Eye (tissue), 1 donor: Measurements from ENCODE around the gene DHRSX.
"Not testable (repeated sequence)": the region's sequence is repeated elsewhere in the genome, so short reads cannot be mapped to it uniquely, and the experiment has no call there.

Experiments used
- DNase-seq: peaks from one replicate; pipeline ENCODE4 v3.0.0-alpha.2; 2015

Gene DHRSX

DNA sequence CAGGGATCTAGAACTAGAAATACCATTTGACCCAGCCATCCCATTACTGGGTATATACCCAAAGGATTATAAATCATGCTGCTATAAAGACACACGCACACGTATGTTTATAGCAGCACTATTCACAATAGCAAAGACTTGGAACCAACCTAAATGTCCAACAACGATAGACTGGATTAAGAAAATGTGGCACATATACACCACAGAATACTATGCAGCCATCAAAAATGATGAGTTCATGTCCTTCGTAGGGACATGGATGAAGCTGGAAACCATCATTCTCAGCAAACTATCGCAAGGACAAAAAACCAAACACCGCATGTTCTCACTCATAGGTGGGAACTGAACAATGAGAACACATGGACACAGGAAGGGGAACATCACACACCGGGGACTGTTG is 81.4 kb downstream of the DHRSX start:
- DNase-seq = not testable (repeated sequence)

DNA sequence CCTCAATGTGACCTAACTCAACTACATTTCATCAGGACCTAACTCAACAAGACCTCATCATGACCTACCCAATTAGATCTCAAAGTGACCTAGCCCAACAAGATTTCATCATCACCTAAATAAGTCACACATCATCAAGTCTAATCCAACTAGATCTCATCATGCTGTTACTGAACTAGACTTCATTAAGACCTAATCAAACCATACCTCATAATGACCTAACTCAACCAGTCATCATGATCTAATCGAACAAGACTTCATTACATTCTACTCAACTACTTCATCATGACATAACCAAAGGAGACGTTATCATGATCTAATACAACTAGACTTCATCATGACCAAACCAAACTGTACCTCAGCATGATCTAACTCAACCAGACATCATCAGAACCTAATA is 82.8 kb downstream of the DHRSX start:
- DNase-seq = no peak

DNA sequence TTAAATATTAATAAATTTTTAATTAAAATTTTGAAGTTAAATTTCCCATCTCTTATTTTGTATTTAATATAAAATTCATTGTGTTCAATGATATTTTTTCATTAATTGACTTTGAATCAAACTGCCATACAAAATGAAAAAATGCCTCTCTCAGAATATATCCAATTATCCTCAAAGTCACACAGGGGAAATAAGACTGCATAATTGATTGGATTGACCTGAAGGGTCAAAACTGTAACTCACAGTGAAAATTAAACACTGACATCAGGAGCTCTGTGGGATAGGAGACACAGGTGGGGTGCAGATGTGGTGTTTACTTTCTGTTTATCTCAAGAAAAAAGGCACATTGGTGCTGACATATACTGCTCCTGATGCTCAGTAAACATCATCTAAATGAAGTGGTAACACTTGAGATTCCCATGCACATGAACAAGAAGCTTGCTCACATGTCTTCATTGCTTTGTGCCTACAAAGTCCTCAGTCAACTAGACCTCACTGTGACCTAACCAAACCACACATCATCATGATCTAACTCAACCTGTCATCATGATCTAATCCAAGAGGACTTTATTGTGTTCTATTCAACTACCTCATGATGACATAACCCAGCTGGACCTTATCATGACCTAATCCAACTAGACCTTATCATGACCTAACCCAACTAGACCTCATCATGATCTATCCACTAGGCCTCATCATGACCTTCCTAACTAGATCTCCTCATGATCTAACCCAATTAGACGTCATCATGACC is 83.7 kb downstream of the DHRSX start:
- DNase-seq = no peak

DNA sequence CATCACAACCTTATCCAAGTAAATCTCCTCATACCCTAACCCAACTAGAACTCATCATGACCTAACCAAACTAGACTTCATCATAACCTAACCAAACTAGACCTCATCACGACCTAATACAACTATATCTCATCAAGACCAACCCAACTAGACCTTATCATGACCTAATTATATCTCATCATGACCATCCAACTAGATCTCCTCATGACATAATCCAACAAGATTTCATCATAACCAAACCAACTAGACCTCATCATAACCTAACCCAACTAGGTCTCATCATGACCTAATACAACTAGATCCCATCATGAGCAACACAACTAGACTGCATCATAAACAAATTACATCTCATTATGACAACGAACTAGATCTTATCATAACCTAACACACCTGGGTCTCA is 86.4 kb downstream of the DHRSX start:
- no peak for DNase-seq

DNA sequence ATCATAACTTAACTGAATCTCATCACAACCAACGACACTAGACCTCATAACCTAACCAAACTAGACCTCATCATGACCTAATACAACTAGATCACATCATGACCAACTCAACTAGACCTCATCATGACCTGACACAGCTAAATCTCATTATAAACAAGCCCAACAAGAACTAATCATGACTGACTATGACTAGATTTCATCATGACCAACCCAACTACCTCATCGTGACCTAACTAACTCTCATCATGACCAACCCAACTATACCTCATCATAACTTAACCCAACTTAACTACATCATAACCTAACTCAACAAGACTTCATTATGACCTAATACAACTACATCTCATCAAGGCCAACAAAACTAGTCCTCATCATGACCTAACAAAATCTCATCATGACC is 86.8 kb downstream of the DHRSX start:
- DNase-seq = no peak

DNA sequence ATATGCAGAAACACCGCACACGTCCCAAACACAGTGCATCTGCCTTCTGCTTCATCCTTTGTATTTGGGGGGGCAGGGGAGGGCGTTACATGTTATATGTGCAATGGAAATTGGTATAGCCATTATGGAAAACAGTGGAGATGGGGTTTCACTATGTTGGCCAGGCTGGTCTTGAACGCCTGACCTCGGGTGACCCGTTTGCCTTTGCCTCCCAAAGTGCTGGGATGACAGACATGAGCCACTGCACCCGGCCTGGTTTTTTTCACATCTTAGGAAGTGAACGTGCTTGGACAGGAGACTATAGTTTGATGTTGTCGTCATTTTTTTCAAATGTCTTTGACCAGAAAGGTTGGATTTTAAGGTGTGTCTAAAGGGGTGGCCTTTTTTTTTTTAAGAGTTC is 88.6 kb downstream of the DHRSX start:
- no peak for DNase-seq

DNA sequence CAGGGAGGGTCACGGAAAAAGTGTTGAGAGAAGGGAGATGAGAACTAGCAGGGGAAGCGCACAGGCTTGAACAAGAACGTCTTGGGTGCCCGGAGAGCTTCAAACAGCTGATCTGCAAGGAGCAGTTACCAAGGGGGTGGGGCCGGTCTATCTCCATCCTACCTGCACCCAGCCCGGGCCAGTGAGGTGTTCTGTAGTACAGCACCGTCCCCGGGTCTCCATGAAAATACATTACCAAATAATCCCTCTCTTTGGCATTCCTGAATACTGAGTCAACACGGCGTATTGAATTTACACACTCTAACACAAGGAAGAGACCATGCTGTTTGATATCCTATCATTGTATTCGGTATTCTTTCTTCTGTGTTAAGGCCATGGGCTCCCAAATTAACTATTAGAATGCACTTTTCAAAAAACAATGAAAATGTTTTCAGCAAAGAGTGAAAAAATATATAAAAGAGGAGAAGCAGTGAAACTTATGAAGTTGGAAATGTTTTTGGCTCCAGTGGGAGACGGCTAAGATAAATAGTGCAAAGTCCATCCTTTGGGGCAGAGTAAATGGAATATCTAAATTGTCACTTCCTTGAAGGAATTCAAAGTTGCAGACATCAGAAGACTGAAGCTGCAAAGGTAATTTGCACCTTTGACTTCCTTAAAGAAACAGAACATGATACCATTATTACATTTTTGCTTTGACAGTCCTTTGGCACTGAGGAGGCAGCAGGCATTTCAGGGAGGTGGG is 90.3 kb downstream of the DHRSX start:
- no peak for DNase-seq

DNA sequence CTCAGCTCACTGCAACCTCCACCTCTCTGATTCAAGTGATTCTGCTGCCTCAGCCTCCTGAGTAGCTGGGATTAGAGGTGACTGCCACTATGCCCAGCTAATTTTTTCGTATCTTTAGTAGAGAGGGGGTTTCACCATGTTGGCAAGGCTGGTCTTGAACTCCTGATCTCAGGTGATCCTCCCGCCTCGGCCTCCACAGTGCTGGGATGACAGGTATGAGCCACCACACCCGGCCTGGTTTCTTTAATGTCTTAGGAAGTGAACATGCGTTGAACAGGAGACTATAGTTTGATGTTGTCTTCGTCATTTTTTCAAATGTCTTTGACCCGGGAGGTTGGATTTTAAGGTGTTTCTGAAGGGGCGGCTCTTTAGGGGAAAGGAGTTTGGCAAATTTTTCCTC is 91.0 kb downstream of the DHRSX start:
- DNase-seq = no peak

DNA sequence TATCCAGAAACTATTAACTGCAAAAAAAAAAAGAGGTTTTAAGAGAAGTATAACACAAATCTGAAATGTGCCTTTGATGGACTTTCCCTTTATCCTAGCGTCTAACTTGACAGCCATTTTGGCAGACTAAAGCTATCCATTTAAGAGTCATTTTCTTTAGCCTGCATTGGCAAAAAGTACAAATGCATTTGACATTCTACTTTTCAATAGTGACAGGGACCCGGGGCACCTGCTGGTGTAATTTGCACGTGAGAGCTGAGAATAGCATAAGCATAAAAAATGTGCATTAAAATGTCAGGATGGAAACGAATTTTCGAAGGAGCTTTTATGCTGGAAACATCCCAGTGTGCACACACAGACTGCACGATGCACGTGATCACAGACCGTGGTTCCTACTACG is 91.9 kb downstream of the DHRSX start:
- no peak for DNase-seq

DNA sequence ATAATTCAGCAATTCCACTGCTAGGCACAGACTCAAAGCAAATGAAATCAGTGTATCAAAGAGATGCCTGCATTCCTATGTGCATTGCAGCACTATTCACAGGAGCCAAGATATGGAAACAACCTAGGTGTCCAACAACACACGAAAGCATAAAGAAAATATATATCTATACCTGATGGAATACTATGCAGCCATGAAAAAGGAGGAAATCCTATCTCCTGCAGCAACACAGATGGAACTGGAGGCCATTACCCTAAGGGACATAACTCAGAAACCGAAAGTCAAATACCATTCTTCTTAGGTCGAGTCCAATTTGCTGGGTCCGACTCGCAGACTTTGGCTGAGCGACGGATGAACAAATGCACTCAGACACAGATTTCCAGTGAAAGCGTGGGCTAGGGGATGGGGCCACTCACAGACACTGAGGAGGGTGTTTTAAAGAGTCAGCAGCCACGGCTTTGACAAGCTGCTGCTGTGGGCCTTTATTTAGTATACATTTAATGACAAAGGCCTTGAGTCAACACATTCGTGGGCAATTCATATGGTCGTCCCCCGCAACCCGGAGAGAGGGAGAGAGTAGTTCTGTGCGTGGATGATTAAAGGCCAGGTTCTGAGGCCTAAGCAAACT is 93.8 kb downstream of the DHRSX start:
- DNase-seq = no peak

DNA sequence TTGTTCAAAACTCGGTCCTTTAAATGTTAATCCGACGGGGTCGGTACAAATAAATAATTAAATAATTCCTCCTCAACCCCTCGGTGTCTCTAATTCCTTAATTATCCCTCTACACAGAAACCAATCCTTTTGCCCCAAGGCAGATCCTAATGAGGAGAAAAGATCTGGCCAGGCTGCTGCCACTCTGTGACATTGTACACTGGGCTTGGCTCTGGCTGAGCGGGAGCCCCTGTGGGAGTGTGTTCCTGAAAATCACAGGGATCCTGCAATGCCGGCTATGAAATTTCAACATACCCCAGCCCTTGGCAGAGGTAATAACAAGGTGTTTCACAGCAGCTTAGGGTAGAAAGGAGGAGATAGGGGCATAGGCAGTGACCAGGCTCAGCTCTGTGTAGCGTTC is 96.0 kb downstream of the DHRSX start:
- DNase-seq = peak; percentile 42

DNA sequence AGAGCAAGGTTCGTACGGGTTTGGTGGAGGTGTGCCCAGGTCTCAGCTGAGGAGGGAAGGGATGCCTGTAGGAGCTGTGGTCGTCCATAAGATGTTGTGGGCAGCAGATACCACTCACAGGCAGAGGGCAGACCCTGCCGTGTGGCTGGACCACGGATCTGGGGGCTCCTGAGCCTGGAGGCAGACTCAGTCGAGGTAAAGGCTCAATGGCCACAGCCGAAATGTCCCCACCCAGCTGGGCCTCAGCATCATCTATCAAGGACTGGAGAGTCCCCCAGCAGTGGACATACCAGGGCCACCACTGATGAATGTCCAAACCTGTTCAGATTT is 98.5 kb downstream of the DHRSX start:
- no peak for DNase-seq

DNA sequence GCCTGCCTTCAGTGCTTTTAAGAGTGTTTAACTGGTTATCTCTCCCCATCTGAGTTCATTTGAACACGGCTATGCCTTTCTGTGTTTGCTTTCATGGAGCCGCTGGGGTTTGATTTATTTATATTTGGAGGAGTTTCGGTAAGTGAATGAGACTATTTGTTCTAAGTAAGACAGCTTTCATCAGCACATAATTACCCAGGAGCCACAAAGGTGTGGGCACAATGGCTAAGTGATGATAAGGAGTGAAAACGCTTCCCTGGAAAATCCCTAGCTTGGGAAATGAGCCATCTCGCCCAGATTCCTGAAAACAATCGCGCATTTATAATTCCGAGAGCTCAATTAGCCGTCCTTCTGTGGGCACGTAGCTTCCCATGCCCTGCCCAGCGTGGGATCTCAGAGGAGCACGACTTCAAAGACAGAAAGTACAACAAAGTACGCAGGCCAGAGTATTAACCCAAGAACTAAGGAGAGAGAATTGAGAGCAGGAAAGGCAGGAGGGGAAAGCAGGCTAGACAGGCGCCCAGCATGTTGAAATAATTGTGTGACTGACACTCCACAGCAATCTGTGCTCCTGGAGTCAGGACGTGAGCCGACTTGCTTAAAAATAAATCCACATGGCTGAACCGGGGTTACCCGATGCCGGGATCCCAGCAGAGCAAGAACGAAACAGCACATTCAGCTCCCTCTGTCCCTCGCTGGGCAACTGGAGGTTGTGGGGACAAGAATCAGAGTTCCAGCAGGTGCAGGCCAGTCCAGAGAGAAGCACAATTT is 99.0 kb downstream of the DHRSX start:
- DNase-seq = peak; percentile 83

DNA sequence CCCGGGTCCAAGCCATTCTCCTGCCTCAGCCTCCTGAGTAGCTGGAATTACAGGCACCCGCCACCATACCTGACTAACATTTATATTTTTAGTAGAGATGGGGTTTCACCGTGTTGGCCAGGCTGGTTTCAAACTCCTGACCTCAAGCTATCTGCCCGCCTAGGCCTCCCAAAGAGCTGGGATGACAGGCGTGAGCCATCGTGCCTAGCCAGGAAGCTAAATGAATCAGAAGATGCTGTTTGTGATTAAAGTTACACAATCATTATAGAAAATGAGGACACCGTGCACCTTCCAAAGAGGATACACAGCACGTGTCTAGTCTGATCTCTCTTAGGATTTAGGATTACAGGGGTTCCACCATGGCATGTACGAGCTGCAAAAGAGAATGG is 99.6 kb downstream of the DHRSX start:
- no peak for DNase-seq

DNA sequence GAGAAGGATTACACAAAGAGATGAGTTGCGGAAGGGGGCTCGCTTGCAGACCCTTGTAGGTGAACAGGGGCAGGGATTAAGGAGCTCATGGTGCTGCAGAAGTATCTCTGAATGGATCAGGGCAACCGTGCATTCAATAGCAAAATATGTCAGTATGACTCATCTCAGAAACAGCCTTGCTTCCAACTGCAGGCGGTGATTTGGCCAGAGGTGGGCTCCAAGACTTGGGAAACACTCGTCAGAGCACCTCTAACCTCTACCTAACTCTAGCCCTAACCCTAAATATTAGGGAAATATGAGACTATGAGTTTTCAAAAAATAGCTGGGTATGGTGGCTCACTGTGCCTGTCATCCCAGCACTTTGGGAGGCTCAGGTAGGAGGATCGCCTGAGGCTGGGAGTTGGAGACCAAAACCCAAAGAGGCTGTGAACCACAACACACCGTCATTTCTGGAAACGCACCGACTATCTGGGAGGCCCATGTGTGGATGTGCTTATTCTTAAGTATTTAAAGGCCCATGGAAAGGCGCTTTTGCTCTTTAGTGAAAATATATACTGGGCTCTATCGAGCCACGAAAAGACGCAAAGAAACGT is 102.6 kb downstream of the DHRSX start:
- DNase-seq = peak; percentile 24

DNA sequence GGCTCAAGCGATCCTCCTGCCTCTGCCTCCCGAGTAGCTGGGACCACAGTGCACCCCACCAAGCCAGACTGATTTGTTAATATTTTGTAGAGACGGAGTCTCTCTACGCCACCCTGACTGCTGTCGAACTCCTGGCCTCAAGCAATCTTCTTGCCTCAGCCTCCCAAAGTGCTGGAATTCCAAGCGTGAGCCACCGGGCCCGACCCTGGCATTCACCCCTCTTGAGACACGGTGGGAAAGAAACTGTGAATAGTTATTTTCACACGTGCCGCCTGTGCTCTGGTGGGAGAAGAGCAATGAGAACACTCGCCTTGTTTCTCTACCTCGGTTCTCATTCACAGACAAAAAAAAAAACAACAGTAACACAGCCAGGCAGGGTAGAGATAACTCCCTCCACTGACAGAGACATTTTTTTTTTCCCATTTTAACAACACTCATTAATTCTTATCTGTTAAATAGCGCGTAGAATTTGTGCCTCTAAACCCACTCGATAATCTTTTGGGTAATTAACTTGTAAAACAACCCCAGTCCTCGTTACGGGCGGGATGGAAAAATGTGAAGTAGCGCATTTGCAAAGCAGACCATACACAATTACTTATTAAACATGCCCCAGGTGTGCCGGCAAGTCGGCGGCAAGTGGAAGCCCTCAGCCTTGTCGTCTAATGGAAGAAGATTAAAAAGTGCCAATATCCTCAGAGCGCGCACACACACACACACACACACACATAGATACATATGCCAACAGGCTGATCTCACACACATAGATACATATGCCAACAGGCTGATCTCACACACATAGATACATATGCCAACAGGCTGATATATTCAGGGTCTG is 103.3 kb downstream of the DHRSX start:
- peak; percentile 40 for DNase-seq

DNA sequence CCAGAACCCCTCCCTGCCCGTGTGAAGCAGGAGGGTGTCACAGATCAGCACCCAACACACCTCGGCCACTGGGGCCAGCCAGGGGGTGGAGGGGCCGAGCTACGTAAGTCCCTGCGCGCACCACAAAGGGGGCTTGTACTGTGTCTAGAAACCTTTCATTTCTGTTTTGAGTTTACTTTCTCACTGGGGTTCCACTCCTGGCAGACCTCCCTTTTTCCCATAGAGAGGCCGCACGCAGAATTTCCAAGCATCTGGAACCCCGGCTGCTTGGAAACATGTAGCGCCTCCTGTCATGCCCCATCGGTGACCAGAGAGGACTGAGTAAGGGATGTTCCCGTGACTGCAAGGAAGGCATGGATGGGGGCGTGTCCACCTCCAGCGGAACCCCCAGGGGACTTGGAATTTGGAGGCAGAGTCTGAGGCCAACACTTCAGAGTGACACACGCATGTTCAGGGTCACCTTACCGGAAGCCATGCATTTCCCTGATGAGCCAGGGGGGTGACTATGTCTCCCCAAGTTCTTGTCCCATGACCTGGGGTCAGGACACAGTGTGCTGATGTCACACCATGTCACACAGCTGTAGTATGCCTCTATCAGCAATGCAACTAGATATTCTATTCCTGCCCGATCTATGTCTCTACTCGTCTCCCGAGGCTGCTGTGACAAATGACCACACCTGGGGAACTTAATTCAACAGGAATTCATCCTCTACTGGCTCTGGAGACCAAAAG is 105.3 kb downstream of the DHRSX start:
- DNase-seq = no peak

DNA sequence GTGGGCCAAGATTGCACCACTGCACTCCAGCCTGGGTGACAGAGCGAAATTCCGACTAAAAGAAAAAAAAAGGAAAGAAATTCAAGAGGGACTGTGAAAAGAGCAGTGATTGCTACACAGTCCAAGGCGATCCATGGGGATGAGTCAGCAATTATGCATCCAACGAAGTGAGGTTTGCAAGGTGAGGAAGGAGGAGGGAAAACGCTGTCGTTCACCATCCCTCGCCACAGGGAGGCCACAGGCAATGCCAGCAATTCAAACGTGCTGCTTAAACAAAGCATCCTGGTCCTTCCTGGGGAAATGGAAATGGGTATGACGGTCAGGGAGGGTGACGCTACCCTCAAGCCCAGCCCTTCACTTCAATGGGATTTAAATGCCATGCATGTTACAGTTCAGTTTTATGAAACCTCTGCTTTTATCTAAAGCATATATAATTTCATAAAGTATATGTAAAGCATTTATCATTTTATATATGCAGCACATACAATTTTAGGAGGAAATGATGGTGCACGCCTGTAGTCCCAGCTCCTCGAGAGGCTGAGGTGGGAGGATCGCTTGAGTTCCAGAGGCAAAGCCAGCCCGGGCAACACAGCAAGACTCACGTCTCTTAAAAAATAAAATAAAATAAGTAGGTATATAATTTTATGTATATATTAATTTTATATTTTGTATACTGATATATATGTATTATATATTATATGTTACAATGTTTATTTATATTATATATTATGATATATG is 108.7 kb downstream of the DHRSX start:
- DNase-seq = no peak

DNA sequence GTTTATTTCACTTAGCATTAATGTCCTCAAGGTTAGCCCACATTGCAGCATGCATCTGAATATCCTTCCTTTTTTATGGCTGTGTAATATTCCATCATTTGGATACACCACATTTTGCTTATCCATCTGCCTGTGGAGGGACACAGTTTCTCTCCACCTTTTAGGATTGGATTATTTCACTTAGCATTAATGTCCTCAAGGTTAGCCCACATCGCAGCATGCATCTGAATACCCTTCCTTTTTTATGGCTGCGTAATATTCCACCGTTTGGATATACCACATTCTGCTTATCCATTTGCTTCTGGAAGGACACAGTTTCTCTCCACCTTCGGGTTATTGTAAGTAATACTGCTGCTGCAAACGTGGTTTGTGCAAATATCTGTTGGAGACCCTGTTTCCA is 110.0 kb downstream of the DHRSX start:
- DNase-seq = no peak

DNA sequence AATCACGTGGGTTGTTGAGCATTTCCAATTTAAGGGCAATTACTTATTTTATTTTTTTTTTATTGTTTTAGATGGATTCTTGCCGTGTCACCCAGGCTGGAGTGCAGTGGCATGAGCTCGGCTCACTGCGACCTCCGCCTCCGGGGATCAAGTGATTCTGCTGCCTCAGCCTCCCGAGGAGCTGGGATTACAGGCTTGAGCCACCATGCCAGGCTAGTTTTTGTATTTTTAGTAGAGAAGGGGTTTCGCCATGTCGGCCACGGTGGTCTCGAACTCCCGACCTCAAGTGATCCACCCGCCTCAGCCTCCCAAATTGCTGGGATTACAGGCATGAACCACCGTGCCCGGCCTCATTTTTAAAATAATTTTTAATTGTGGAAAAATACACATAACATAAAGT is 111.0 kb downstream of the DHRSX start:
- DNase-seq = not testable (repeated sequence)

DNA sequence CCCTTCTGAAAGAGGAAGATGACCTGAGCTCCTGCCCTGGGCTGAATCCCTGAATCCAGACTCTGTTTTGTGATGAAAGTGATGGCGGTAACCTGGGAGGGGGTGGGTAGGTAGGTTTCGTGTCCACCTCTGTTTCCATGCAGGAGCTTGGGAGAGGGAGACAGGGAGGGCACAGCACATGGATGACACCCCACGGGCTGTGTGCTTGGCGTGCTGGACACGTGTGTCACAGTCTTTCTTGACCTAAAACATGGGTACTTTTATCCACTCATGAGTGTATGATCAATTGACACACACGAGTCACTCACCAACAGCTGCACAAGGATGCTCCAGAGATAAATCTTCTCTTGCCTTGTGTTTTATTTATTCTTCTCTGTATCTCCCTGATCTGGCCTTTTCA is 111.5 kb downstream of the DHRSX start:
- DNase-seq = no peak
